ENCODE data around the gene PNMA6A.

DNA sequence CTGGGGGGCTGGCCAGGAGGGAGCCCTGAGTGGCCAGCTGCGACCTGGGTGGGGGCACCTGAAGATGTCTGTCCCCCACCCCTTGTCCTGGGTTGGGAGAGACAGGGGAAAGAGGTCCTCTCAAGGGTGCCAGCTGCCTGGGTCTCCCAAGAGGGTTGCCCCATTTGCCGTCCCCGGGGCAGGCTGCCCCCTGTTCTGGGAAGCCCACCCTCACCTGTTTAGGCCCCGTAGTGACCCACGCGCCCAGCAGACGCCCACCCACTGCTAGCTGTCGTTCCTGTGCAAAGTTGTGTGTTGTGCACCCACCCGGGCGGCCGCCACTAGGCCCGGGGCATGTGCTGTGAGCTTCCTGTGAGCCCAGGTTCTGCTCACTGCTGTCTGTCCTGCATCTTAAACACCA, 41.5 kb upstream of the PNMA6A start:
- TF ChIP-seq, protein P1, sequence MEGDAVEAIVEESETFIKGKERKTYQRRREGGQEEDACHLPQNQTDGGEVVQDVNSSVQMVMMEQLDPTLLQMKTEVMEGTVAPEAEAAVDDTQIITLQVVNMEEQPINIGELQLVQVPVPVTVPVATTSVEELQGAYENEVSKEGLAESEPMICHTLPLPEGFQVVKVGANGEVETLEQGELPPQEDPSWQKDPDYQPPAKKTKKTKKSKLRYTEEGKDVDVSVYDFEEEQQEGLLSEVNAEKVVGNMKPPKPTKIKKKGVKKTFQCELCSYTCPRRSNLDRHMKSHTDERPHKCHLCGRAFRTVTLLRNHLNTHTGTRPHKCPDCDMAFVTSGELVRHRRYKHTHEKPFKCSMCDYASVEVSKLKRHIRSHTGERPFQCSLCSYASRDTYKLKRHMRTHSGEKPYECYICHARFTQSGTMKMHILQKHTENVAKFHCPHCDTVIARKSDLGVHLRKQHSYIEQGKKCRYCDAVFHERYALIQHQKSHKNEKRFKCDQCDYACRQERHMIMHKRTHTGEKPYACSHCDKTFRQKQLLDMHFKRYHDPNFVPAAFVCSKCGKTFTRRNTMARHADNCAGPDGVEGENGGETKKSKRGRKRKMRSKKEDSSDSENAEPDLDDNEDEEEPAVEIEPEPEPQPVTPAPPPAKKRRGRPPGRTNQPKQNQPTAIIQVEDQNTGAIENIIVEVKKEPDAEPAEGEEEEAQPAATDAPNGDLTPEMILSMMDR (IDR thresholded peaks at IDR 0.05): no peak
- TF ChIP-seq POLR2A (IDR thresholded peaks at IDR 0.05): no peak
